HG02943 (cell line): ENCODE results near the gene ZKSCAN3.
"Not testable (repeated sequence)": the region's sequence is repeated elsewhere in the genome, so short reads cannot be mapped to it uniquely, and the experiment has no call there.

ENCODE experiments used
- ATAC-seq: cut with Tn5 transposase; IDR thresholded peaks from one replicate; pipeline ENCODE4 v1.9.1; 2021; ENCODE audit warnings: mild to moderate bottlenecking, low read depth, moderate library complexity; ENCODE audit not compliant: unreplicated experiment

ZKSCAN3 gene

GRCh38 chr6:28340310-28341095, 9.2 kb upstream of the ZKSCAN3 start:
- ATAC-seq = no peak

DNA sequence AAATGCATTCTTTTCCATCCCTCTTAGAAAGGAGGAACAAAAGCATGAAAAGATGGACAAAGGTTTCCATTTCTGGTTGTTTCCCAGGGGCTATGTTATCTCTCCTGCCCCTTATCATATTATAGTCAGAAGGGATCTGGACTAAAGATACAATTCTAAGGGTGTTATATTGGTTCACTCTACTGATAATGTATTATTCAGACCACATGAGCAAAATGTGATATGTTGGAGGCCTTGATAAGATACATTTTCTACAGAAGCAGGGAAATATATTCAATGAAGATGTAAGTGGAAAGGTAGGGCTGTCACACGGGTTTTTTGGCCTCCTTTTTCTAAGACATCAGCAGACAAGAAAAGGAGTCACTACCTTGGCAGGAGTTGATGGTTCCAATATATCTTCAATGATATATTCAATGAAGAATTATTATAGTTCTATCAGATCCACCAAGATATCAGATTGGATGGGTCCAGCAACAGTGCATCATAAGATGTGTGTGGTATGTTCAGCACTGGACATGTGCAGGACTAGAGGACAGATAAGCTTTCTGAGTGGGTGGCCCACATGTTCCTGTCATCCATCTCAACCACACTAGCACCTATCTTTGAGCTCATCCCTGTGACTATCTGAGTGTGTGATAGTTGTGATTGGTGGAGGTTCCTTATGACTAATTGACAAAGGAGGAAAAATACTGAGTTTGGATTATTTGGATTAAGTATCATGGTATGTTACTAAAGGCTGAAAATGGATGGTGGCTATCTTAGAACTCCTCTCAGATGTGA, 5.7 kb upstream of the ZKSCAN3 start:
- ATAC-seq = no peak

DNA sequence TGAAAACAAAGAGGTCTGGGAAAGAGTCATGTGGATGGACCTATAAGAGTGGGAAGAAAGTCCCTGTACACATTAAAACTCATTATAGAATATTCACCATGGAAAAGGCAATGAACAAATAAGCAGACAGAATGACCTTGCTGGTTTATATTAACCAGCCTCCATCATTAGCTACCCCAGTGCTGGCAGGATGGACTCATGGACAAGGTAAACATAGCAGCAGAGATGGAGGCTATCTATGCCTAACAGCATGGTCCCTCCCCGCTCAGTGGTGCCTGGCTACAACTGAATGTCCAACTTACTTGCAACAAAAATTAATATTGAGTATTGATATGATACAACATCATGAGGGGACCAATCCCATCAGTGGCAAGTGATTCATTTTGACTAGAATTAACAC, 4.5 kb upstream of the ZKSCAN3 start:
- no peak for ATAC-seq

GRCh38 chr6:28347119-28347518, 2.6 kb upstream of the ZKSCAN3 start:
- ATAC-seq = no peak

- ATAC-seq = no peak
These were observed 329 bp upstream of the ZKSCAN3 start for GRCh38 chr6:28349344-28349891.

DNA sequence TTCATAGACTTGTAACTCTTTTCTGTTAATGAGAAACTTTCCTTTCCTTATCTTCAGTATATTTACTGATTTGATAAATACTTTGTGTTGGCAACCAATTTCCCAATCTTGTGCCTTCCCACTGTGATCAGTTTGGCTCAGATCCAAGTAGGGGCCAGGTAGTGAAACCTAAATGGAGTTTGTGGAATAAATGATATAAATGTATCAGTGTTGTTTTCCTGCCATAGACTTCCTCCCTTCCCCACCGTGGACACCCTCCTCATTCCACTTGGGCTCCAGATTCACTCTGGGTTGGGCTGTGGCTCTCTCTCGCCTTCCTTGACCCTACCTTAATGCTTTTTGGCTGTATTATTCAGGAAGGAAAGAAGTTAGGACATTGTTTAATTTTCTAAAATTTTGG, 1.3 kb downstream of the ZKSCAN3 start:
- ATAC-seq = no peak

DNA sequence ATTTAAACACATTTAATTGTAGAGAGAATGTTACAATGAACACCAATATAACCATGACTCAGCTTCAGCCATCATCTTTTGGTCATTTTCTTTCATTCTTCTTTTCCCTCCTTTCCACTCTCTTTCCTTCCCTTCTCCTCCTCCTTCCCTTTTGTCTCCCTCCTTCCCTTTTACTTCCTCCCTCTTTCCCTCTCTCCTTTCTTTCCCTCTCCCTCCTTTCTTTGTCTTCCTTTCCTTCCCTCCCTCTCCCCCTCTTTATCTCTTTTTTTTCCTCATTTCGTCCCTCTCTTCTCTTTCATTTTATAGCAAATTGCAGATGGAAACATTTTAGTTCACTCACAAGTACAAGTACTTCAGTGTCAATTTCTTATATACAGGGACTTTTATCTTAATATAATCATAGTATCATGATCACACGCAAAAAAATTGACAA, 1.8 kb downstream of the ZKSCAN3 start:
- ATAC-seq = no peak

- no peak for ATAC-seq
These were observed 3.6 kb downstream of the ZKSCAN3 start for GRCh38 chr6:28353356-28353755.

DNA sequence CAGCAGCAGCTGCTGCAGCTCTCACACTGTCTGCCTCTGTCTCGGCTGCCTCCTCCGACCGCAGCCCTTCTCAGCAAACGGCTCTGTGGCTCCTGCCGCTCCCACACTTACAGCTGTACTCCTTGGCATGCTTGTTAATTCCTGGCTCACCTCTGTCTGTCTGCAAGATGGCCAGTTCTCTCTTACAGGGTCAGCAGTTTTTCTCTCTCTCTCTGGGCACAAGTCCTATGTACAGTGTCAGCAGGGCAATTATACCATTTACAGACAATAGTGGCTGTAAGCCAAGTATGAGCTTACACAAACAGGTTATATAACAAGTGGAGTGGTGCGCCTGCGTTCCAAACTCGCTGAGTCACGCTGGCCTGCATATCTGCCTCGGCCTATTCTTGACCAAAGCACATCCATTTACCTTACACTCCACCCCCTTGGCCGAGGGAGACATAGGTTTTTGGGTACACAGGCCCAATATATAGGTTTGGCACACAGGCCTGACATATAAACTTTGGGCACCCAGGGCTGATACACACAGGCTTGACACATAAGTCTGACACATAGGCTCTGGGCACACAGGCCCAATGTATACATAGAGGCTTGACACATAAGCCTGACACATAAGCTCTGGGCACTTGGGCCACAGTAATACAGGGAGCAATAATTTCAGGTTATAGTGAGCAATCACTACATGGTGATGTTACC, 4.4 kb downstream of the ZKSCAN3 start:
- ATAC-seq = no peak

GRCh38 chr6:28354688-28355554, 5.2 kb downstream of the ZKSCAN3 start:
- ATAC-seq = no peak

DNA sequence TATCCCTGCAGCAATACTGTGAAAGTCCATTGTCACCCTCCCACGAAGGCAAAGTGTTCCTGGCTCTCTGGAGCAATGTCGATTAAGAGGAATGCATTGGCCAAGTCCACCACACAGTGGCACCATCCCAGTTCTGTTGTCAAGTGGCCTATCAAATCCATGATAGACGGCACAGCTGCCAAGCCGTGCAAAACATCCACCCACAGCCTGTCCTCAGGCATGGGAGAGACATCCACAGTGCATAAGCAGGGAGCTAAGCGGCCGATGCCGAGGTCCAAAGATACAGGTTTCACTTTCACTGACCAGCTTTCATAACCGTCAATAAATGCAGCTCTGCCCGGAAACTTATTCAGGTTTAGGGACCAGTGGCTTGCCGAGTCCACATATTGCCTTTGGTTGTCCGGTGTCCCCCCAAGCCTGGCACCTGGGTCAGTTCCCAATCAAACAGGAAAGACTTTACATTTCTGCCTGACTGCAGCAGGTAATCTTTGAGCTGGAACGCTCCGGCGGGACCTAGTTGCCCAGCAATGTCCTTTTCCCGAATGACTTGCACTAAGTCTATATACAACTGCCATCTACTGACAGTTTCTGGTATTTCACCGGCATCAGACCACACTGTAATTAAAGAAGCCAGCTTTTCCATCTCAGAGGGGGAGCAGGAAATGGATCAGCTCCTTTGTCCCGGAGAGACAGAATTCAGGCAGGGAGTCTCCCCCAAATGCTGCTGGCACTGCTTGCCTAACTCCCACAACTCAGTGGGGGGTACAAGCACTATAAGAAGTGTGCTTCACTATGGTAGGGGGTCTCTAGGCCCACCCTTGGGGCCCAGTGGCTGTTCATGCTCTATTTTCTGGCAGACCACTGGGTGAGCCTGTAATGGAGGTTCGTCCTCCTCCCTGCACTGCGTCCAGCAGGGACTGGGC, 6.3 kb downstream of the ZKSCAN3 start:
- ATAC-seq = peak; percentile 58

DNA sequence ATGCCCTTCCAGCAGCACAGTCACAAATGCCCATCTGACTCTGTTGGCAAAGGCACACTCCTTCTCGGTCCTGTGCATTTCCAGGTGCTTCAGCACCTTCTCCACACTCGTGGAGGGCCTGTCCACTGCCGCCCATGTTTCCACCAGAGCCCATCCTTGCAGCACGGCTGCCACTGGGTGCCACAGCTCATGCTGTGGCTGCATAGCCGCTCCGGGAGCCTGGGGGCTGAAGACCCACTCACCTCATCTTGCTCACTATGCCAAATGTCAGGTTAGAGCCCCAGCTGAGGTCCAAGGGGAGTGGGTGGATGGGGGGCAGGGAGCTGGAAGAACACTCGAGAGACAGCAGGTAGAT, 6.9 kb downstream of the ZKSCAN3 start:
- no peak for ATAC-seq

- ATAC-seq = no peak
These were observed 7.3 kb downstream of the ZKSCAN3 start for GRCh38 chr6:28357036-28357435.

DNA sequence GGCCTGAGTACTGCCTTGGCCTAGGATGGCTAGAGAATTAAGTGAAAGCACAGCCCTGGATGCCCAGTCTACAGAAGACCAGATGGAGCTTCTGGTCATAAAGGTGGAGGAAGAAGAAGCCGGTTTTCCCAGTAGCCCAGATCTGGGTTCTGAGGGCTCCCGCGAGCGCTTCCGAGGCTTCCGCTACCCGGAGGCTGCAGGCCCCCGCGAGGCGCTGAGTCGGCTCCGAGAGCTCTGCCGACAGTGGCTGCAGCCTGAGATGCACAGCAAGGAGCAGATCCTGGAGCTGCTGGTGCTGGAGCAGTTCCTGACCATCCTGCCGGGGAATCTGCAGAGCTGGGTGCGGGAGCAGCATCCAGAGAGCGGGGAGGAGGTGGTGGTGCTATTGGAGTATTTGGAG, 9.8 kb downstream of the ZKSCAN3 start:
- ATAC-seq = not testable (repeated sequence)

GRCh38 chr6:28360961-28361360, 11.2 kb downstream of the ZKSCAN3 start:
- no peak for ATAC-seq

- not testable (repeated sequence) for ATAC-seq
These were observed 15.8 kb downstream of the ZKSCAN3 start for GRCh38 chr6:28365590-28365989.

GRCh38 chr6:28368522-28368921, 18.8 kb downstream of the ZKSCAN3 start:
- ATAC-seq = no peak

GRCh38 chr6:28369463-28369862, 19.7 kb downstream of the ZKSCAN3 start:
- no peak for ATAC-seq

DNA sequence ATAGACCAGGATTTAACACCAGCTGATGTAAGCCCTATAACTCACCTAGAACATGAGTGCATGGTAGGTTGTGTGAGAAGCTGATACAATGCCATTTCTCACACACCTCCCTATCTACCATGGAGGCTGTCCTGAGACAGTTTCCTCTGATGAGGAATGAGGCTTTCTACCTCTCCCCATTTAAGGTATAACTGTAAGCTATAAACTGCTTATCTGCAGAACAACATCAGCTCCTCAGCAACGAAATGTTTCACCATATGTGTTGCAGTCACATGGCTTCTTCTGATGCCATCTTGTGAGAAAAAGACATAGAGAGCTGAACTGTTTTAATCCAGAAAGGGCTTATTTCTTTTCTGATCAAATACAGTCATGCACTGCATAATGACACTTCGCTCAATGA, 20.7 kb downstream of the ZKSCAN3 start:
- no peak for ATAC-seq
